ENCODE results near the gene ADSS1. TPM values are rescaled to one million over a fixed set of nuclear protein-coding genes. Genes with fewer than 3 reads are reported as not detected.

The ADSS1 gene
- total RNA-seq, 1 donor from 2014 or later, result 10.3 TPM

GRCh38 chr14:104692261-104692938, 31.6 kb upstream of the ADSS1 start:
- intact Hi-C loops (cut with DNase I), result no loop called here
- Histone ChIP-seq H3K4me1 (peaks cover 97% of the 10 kb centered on the region), H3K36me3 (no peaks in the 10 kb centered on the region), H3K9me3 (no peaks in the 10 kb centered on the region), H3K27me3 (no peaks in the 10 kb centered on the region), H3K27ac (no peak overlapping the region), H3K4me3 (no peak overlapping the region)
- DNase-seq (ENCODE audit: extremely low spot score in 2 of 2), result no peak
- TF ChIP-seq POLR2AphosphoS5 (IDR thresholded peaks at IDR 0.05; ENCODE audit: insufficient read depth in 1 of 2, low read depth in 1 of 2) (no peak), POLR2A (IDR thresholded peaks at IDR 0.05) (no peak), CTCF (IDR thresholded peaks at IDR 0.05) (no peak)

- Histone ChIP-seq H3K9me3 (no peaks in the 10 kb centered on the region), H3K4me3 (no peak overlapping the region), H3K27me3 (no peaks in the 10 kb centered on the region), H3K4me1 (peaks cover 97% of the 10 kb centered on the region), H3K27ac (peak overlapping the region; percentile 2), H3K36me3 (no peaks in the 10 kb centered on the region)
- TF ChIP-seq POLR2AphosphoS5 (IDR thresholded peaks at IDR 0.05; ENCODE audit: insufficient read depth in 1 of 2, low read depth in 1 of 2), result no peak
- TF ChIP-seq CTCF (IDR thresholded peaks at IDR 0.05), result no peak
- no peak for TF ChIP-seq POLR2A (IDR thresholded peaks at IDR 0.05)
- DNase-seq (ENCODE audit: extremely low spot score in 2 of 2), result no peak
- intact Hi-C loops (cut with DNase I), result no loop called here
Measured at GRCh38 chr14:104692939-104693315, 31.1 kb upstream of the ADSS1 start.

GRCh38 chr14:104693482-104694431, 30.3 kb upstream of the ADSS1 start:
- H3K4me1 ChIP-seq, result peaks cover 97% of the 10 kb centered on the region
- H3K9me3 ChIP-seq, result no peaks in the 10 kb centered on the region
- intact Hi-C loops (cut with DNase I), result no loop called here
- no peak for TF ChIP-seq CTCF (IDR thresholded peaks at IDR 0.05)
- TF ChIP-seq POLR2AphosphoS5 (IDR thresholded peaks at IDR 0.05; ENCODE audit: insufficient read depth in 1 of 2, low read depth in 1 of 2), result no peak
- no peak for TF ChIP-seq POLR2A (IDR thresholded peaks at IDR 0.05)
- no peak for DNase-seq (ENCODE audit: extremely low spot score in 2 of 2)
- H3K36me3 ChIP-seq, result no peaks in the 10 kb centered on the region
- H3K4me3 ChIP-seq, result no peak overlapping the region
- peak overlapping the region; percentile 35 for H3K27ac ChIP-seq
- no peaks in the 10 kb centered on the region for H3K27me3 ChIP-seq

- no peaks in the 10 kb centered on the region for H3K36me3 ChIP-seq
- H3K4me3 ChIP-seq, result no peak overlapping the region
- H3K27me3 ChIP-seq, result no peaks in the 10 kb centered on the region
- H3K27ac ChIP-seq, result peak overlapping the region; percentile 35
- H3K9me3 ChIP-seq, result no peaks in the 10 kb centered on the region
- no peak for DNase-seq (ENCODE audit: extremely low spot score in 2 of 2)
- H3K4me1 ChIP-seq, result peaks cover 99% of the 10 kb centered on the region
- TF ChIP-seq CTCF (IDR thresholded peaks at IDR 0.05), result no peak
- no peak for TF ChIP-seq POLR2AphosphoS5 (IDR thresholded peaks at IDR 0.05; ENCODE audit: insufficient read depth in 1 of 2, low read depth in 1 of 2)
- TF ChIP-seq POLR2A (IDR thresholded peaks at IDR 0.05), result no peak
- intact Hi-C loops (cut with DNase I), result no loop called here
Measured at GRCh38 chr14:104694475-104694950, 29.5 kb upstream of the ADSS1 start.

Data from vagina (tissue), 2 donors.